NCI-H2227 (cell line): Measurements from ENCODE around the gene LCN2.

Experiments
- DNase-seq: peaks from one replicate; lab custom pipeline; 2025; ENCODE audit not compliant: unreplicated experiment; lab: John Stamatoyannopoulos, UW

Gene LCN2

GRCh38 chr9:128190516-128191405, 41.5 kb downstream of the LCN2 start:
- DNase-seq, result no peak

GRCh38 chr9:128191406-128192046, 42.3 kb downstream of the LCN2 start, which contains the start of gene CIZ1:
Gene CIZ1 (minus strand): TSS chr9:128191572. CDS start chr9:128190857, 715 bp downstream.
- peak; percentile 81 for DNase-seq

- DNase-seq, result peak; percentile 92
Measured at GRCh38 chr9:128192601-128193371, 43.5 kb downstream of the LCN2 start.

GRCh38 chr9:128193469-128194096, 44.3 kb downstream of the LCN2 start:
- DNase-seq, result no peak

GRCh38 chr9:128201441-128202369, 52.5 kb downstream of the LCN2 start:
- no peak for DNase-seq

- no peak for DNase-seq
Measured at GRCh38 chr9:128202648-128203023, 53.4 kb downstream of the LCN2 start.
